HCT116 (cell line): Measurements from ENCODE around the gene ADRA1B. TPM values are rescaled to one million over a fixed set of nuclear protein-coding genes. Genes with fewer than 3 reads are reported as not detected.

Experiments used
- ATAC-seq: fragments of 200-7000 bp; cut with Tn5 transposase; 2 replicates; pipeline ENCODE4 v1.9.1; 2020; ENCODE audit warnings: mild to moderate bottlenecking, moderate library complexity
- BruUV-seq: library from RNA; stranded (reverse); fragments of 400-500 nt; replicated peaks from 2 replicates; lab custom pipeline; 2021; lab: Mats Ljungman, UMichigan
- CTCF ChIA-PET: fragments of 300-600 bp; sonication (Branson Sonifier 250); formaldehyde crosslinking; loops from one replicate; lab custom pipeline; 2021; ENCODE audit warnings: antibody characterized with exemption; lab: Charles Lee
- POLR2A ChIA-PET: fragments of 300-600, 350-600 bp; sonication (Branson Sonifier 250); formaldehyde crosslinking; loops from one replicate; lab custom pipeline; 2021; ENCODE audit warnings: antibody characterized with exemption; lab: Charles Lee
- RAD21 ChIA-PET, 2 experiments: fragments of 300-600 bp; sonication (Branson Sonifier 250); formaldehyde crosslinking; loops; one replicate each; lab custom pipeline; 2023; ENCODE audit warnings: low total read pairs in 2 of 2; ENCODE audit not compliant: uncharacterized antibody in 2 of 2, unreplicated experiment in 2 of 2, low non-redundant PET in 1 of 2; lab: Charles Lee
- DNase-seq: peaks from one replicate; pipeline ENCODE4 v3.0.0-alpha.2; 2010; ENCODE audit warnings: low read depth, low spot score
- H2AFZ ChIP-seq: fragments of 200-600 bp; shearing (Covaris generic), sonication (generic); 2 replicates; pipeline ENCODE4 v1.6.1; 2017; ENCODE audit warnings: low read depth, mixed run types, mixed read lengths, antibody characterized with exemption, low read length; ENCODE audit not compliant: poor library complexity, severe bottlenecking
- H3K27ac ChIP-seq: 2 replicates; pipeline ENCODE4 v1.5.1; 2012; ENCODE audit warnings: low read depth, low read length
- H3K27me3 ChIP-seq: fragments of 200-600 bp; sonication (generic); 2 replicates; pipeline ENCODE4 v1.6.1; 2016; ENCODE audit warnings: mixed run types, low read length, mixed read lengths; ENCODE audit not compliant: insufficient read depth
- H3K36me3 ChIP-seq, 2 experiments: fragments of 200-500 bp in 1 of 2; fragments of 200-600 bp in 1 of 2; sonication (Bioruptor generic) in 1 of 2; sonication (generic) in 1 of 2; 2 replicates each; pipeline versions ENCODE4 v1.5.1 to v1.6.1; 2014 to 2016; ENCODE audit warnings: low read length in 2 of 2, inconsistent platforms in 1 of 2, mixed read lengths in 1 of 2, mixed run types in 1 of 2; ENCODE audit not compliant: insufficient read depth in 2 of 2, control insufficient read depth in 1 of 2
- H3K4me1 ChIP-seq, 2 experiments: fragments of 200-600 bp in 1 of 2; sonication (generic) in 1 of 2; 2 replicates each; pipeline versions ENCODE4 v1.5.1 to v1.6.1; 2012 to 2017; ENCODE audit warnings: low read length in 2 of 2, inconsistent platforms in 1 of 2, mild to moderate bottlenecking in 1 of 2, mixed read lengths in 1 of 2, mixed run types in 1 of 2, moderate library complexity in 1 of 2; ENCODE audit not compliant: insufficient read depth in 2 of 2, control insufficient read depth in 1 of 2
- H3K4me2 ChIP-seq: fragments of 200-600 bp; sonication (generic); 2 replicates; pipeline ENCODE4 v1.6.1; 2017; ENCODE audit warnings: mixed run types, low read length, mixed read lengths
- H3K4me3 ChIP-seq, 2 experiments: fragments of 200-600 bp in 1 of 2; sonication (generic) in 1 of 2; replicated peaks in 1 of 2; 2 replicates each; pipeline ENCODE4 v1.5.1; 2011 to 2016; ENCODE audit warnings: low read length in 2 of 2, control low read depth in 1 of 2, low read depth in 1 of 2, mild to moderate bottlenecking in 1 of 2, mixed read lengths in 1 of 2, mixed run types in 1 of 2
- H3K79me2 ChIP-seq: fragments of 200-600 bp; sonication (generic); 2 replicates; pipeline ENCODE4 v1.6.1; 2017; ENCODE audit warnings: mild to moderate bottlenecking, mixed run types, low read length, moderate library complexity, mixed read lengths; ENCODE audit not compliant: insufficient read depth
- H3K9ac ChIP-seq: fragments of 200-600 bp; sonication (generic); 2 replicates; pipeline ENCODE4 v1.6.1; 2016; ENCODE audit warnings: low read length, mixed read lengths
- H3K9me2 ChIP-seq: fragments of 200-600 bp; sonication (generic), shearing (Covaris generic); 2 replicates; pipeline ENCODE4 v1.6.1; 2017; ENCODE audit warnings: mixed run types, mild to moderate bottlenecking, moderate library complexity; ENCODE audit not compliant: insufficient read depth
- H3K9me3 ChIP-seq, 2 experiments: fragments of 200-500 bp in 1 of 2; fragments of 200-600 bp in 1 of 2; sonication (Bioruptor generic) in 1 of 2; sonication (generic) in 1 of 2; 2 replicates each; pipeline ENCODE4 v1.6.1; 2014 to 2017; ENCODE audit warnings: low read length in 2 of 2, mixed read lengths in 2 of 2, inconsistent platforms in 1 of 2, low read depth in 1 of 2, mild to moderate bottlenecking in 1 of 2, mixed run types in 1 of 2, moderate library complexity in 1 of 2; ENCODE audit not compliant: control insufficient read depth in 1 of 2, insufficient read depth in 1 of 2
- H4K20me1 ChIP-seq: fragments of 200-600 bp; sonication (generic), shearing (Covaris generic); 2 replicates; pipeline ENCODE4 v1.6.1; 2017; ENCODE audit warnings: mixed run types, mild to moderate bottlenecking, moderate library complexity; ENCODE audit not compliant: insufficient read depth
- ATF3 ChIP-seq: IDR thresholded peaks from 2 replicates; pipeline ENCODE4 v1.6.1; 2012
- CBX3 ChIP-seq: IDR thresholded peaks from 2 replicates; pipeline ENCODE4 v1.6.1; 2012; ENCODE audit warnings: low read depth
- CEBPB ChIP-seq: IDR thresholded peaks from 2 replicates; pipeline ENCODE4 v1.6.1; 2012; ENCODE audit warnings: low read depth
- CTCF ChIP-seq, 3 experiments: fragments of 200-600 bp in 1 of 3; sonication (generic) in 1 of 3; IDR thresholded peaks in 2 of 3; conservative IDR thresholded peaks in 1 of 3; 2 replicates each; pipeline ENCODE4 v1.5.1; 2012 to 2017; ENCODE audit warnings: low read depth in 2 of 3, low read length in 2 of 3, antibody characterized with exemption in 1 of 3, borderline replicate concordance in 1 of 3, control low read depth in 1 of 3, mild to moderate bottlenecking in 1 of 3, mixed read lengths in 1 of 3, mixed run types in 1 of 3, moderate library complexity in 1 of 3; ENCODE audit not compliant: insufficient read depth in 1 of 3
- EZH2 ChIP-seq: fragments of 200-600 bp; sonication (generic); IDR thresholded peaks from 2 replicates; pipeline ENCODE4 v1.6.1; 2017; ENCODE audit warnings: antibody characterized with exemption, mixed run types
- EZH2phosphoT487 ChIP-seq: fragments of 200-600 bp; IDR thresholded peaks from 2 replicates; pipeline ENCODE4 v1.6.1; 2018; ENCODE audit warnings: antibody characterized with exemption, borderline replicate concordance
- MAX ChIP-seq: IDR thresholded peaks from 2 replicates; pipeline ENCODE4 v1.6.1; 2012
- POLR2A ChIP-seq: IDR thresholded peaks from 2 replicates; pipeline ENCODE4 v1.7.0; 2011; ENCODE audit warnings: borderline replicate concordance; ENCODE audit not compliant: insufficient read depth, insufficient read length; ENCODE audit errors: extremely low read depth
- POLR2AphosphoS5 ChIP-seq: IDR thresholded peaks from 2 replicates; pipeline ENCODE4 v1.6.1; 2011; ENCODE audit warnings: mild to moderate bottlenecking, low read depth, low read length, moderate library complexity
- SP1 ChIP-seq: IDR thresholded peaks from 2 replicates; pipeline ENCODE4 v1.6.1; 2012; ENCODE audit warnings: low read depth
- ZFX ChIP-seq: fragments of 450-650 bp; IDR thresholded peaks from 2 replicates; pipeline ENCODE4 v1.6.1; 2017
- ZNF274 ChIP-seq: fragments of 200-500 bp; sonication (Bioruptor generic); IDR thresholded peaks from 2 replicates; pipeline ENCODE4 v1.6.1; 2014; ENCODE audit warnings: mild to moderate bottlenecking, low read depth, low read length, inconsistent platforms
- intact Hi-C: fragments of 100-400 bp; cut with micrococcal nuclease; formaldehyde crosslinking; loops from 2 replicates; pipeline ENCODE4 v1.10.0; 2022
- total RNA-seq: library from RNA; stranded (reverse); gene quantifications from one replicate; pipeline ENCODE4 v1.2.1, GENCODE V29; 2021; ENCODE audit not compliant: unreplicated experiment

ADRA1B gene
- total RNA-seq, 1 experiment from 2014 or later, result not detected

- RAD21 ChIA-PET, result no interaction called here
- H3K9me3 ChIP-seq, result no peaks in the 10 kb centered on the region
- POLR2A ChIA-PET, result no interaction called here
- no peak overlapping the region for H3K9ac ChIP-seq
- peaks cover 42 to 69% of the 10 kb centered on the region in 2 experiments for H3K4me1 ChIP-seq
- H3K27me3 ChIP-seq, result peaks cover 6% of the 10 kb centered on the region; the same call in 1 of the 2 replicates
- no peak for ATAC-seq
- H3K9me2 ChIP-seq, result no peaks in the 10 kb centered on the region
- H3K4me2 ChIP-seq, result peak overlapping the region; percentile 47
- DNase-seq, result no peak
- H3K36me3 ChIP-seq, result no peaks in the 10 kb centered on the region
- no peak overlapping the region for H2AFZ ChIP-seq
- H3K4me3 ChIP-seq, result no peak overlapping the region
- H3K27ac ChIP-seq, result no peak overlapping the region
- intact Hi-C loops, result loop anchor here (5.0 kb wide), 1 partner anchor 128 kb away; no protein-coding TSS in a partner anchor
- BruUV-seq, result no TSS peak
- TF ChIP-seq ZNF274 (no peak), ZFX (no peak), POLR2A (no peak), CBX3 (no peak), EZH2phosphoT487 (no peak), ATF3 (no peak), MAX (no peak), CTCF (IDR thresholded peaks at IDR 0.05 in 2 of 3, conservative IDR thresholded peaks at IDR 0.05 in 1 of 3; ENCODE audit: borderline replicate concordance in 1 of 3, insufficient read depth in 1 of 3, low read depth in 2 of 3, low read length in 2 of 3) (no peak), POLR2AphosphoS5 (no peak), SP1 (no peak), CEBPB (no peak), EZH2 (no peak)
- H4K20me1 ChIP-seq, result no peaks in the 10 kb centered on the region
- CTCF ChIA-PET, result no interaction called here
- no peaks in the 10 kb centered on the region for H3K79me2 ChIP-seq
These were observed 11.4 kb upstream of the ADRA1B start for GRCh38 chr5:159904874-159905273.
